ENCODE data around the gene AEBP2.
"Not testable (repeated sequence)": the region's sequence is repeated elsewhere in the genome, so short reads cannot be mapped to it uniquely, and the experiment has no call there.

AEBP2 gene

DNA sequence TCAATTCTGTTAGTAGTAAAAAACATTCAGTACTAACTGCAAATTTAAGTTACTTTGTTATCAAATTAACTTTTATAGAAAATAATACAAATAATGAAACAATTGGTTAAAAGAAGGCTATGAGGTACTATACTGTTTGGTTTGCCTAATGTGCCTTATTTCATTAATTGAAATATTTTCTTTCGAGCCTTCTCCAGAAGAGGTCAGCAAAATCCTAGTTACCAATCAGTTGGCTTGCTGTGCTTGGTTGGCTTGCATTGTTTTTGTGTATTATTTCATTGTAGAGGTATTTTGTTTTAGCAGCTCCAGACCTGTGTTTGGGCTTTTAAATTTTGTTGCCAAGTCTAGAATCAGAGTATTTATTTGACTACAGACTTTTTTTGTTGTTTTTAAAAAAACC, 68.5 kb downstream of the AEBP2 start:
- peak; percentile 36 for DNase-seq (ENCODE audit: low spot score)

DNA sequence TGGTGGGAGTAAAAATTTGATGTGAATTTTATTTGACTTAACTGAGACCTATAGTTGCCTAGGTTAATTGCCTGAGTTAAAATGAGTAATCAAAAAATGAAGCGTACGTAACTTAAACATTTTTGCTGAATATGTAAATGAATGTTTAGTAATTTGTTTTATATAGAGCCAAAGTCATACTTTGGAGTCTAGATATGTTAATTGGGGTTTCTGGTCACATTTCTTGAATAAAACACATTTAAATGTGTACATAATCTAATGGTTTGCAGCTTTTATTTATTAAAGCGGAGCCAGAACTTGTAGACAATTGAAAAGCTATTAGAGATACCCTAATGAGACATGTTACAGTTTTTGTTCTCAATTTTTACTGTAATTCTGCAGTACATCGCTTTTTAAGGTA, 71.2 kb downstream of the AEBP2 start:
- no peak for DNase-seq (ENCODE audit: low spot score)

GRCh38 chr12:19515179-19515578, 75.9 kb downstream of the AEBP2 start:
- no peak for DNase-seq (ENCODE audit: low spot score)

DNA sequence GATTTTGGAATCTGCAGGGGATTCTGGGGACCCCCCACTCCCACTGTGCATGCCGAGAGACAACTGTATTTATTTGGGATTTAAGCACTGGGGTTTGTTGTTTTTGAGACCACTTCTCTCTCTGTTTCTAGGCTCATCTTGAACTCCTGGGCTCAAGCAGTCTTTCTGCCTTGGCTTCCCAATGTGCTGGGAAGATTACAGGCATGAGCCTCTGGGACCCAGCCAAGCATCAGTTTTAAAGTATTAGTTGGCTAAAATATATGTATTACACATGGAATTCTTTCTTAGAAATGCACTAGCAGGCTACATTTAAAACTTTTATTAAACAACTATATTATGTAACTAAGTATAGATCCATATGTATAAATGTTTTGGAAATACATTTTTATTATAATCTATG, 78.3 kb downstream of the AEBP2 start:
- DNase-seq (ENCODE audit: low spot score) = no peak

GRCh38 chr12:19518209-19518608, 78.9 kb downstream of the AEBP2 start:
- no peak for DNase-seq (ENCODE audit: low spot score)

- peak; percentile 7 for DNase-seq (ENCODE audit: low spot score)
Measured at GRCh38 chr12:19520646-19521415, 81.5 kb downstream of the AEBP2 start.

DNA sequence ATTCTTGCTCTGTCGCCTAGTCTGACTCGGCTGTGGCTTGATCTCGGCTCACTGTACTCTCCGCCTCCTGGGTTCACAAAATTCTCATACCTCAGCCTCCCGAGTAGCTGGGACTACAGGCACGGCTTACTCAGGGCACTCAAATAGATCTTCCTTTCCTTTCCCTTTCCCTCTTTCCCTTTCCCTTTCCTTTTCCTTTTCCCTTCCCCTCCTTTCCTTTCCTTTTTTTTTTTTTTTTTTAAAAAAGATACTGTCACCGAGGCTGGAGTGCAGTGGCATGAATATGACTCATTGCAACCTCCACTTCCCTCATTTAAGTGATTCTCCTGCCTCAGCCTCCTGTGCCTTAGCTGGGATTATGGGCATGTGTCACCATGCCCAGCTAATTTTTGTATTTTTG, 86.0 kb downstream of the AEBP2 start:
- DNase-seq (ENCODE audit: low spot score) = no peak

DNA sequence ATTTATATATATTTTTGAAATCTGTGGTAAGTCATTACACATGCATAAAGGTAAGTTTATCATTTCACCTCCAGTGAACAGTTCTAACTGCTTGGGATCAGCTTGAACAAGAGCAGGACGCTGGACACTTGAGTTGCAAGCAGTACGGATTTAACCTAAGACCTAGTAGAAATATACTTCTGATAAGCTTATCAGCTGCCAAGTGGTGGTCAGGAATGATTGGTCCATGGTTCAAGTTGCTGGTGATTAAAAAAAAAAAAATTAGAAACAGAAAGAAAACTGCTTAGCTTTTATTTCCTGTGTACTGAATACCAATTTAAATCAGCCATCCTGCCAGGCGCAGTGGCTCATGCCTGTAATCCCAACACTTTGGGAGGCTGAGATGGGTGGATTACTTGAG, 88.6 kb downstream of the AEBP2 start:
- DNase-seq (ENCODE audit: low spot score) = no peak

- no peak for DNase-seq (ENCODE audit: low spot score)
Measured at GRCh38 chr12:19528750-19529149, 89.5 kb downstream of the AEBP2 start.

DNA sequence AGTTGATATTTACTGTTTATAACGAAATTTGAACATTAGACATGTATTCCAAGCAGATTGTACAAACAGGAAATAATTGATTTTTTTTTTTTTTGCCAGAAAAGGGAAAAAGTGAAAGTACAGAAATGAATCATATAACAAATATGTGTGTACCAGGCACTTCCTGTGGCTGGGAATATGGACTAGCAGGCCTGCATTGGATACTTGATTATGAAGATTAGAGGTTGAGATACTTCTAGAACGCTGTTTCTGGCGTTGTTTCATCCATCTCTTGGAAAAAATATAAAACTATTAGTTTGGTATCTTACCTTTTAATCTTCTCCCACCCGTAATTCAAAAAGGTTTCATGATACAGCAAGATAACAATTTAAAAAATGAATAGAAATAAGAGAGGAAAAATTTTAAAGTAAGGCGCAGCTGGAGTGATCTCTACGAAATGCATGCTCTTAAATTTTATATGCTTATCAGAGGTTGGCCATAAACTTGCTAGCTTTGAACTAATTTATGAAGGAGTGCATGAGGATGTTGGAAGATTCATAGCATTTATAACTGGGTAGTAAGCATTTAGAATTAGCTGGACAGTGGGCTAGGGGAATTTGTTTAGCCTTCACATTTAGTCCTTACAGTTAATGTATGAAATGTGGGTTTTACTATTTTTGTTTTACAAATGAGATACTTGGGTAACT, 90.8 kb downstream of the AEBP2 start:
- DNase-seq (ENCODE audit: low spot score) = no peak

DNA sequence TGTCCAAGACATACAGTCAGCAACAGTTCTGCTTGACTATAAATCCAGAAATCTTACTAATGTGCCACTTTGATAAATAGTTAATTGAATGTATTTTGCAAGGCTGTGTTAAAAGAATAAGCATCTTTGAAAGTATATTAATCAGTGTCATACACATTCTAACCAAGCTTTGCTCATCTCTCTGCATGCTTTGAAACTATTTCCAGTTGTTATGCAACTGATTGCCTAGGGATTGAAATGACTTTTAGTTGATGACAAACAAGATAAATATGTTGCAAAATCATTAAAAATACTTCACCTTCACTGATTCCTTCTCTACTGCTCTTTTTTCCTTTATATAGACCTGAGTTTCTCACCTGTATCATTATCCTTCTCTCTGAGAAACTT, 91.3 kb downstream of the AEBP2 start:
- DNase-seq (ENCODE audit: low spot score) = no peak

- no peak for DNase-seq (ENCODE audit: low spot score)
Measured at GRCh38 chr12:19533567-19533966, 94.3 kb downstream of the AEBP2 start.

DNA sequence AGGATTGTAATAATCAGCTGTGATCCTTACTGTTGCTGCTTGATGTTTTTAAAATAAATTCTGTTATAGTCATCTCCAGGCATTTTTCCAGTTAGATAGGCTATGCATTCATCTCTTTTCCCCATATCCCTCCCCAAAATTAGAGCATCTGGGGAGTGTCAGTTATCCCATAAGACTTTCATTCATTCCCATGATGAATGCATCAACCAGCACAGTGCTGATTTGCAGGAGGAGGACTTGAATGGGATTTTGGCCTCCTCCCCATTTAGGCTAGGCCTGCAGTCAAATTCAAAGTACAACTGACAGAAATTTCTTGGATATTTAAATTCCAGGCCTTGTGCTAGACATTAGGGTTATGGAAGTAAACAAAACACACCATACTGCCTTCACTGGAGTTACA, 99.8 kb downstream of the AEBP2 start:
- DNase-seq (ENCODE audit: low spot score) = no peak

- DNase-seq (ENCODE audit: low spot score) = no peak
Measured at GRCh38 chr12:19539836-19540235, 100.5 kb downstream of the AEBP2 start.

DNA sequence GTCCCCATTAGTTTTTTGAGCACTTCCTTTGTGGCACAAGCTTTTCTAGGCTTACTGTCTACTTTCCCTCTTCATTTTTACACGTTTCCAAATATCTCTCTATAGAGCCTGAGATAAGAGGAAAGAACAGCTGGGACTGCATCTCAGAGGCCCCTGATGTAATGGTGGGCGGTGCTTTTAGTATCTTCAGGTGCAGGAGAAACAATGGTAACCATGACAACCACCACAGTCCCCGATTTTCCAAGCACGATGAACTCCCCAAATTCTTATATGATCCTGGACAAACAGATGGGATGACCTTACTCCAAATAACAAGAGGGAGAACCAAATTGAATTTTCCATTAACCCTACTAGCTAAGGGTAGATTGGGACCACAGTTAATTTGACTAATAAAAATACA, 103.3 kb downstream of the AEBP2 start:
- DNase-seq (ENCODE audit: low spot score) = no peak

GRCh38 chr12:19544353-19544752, 105.1 kb downstream of the AEBP2 start:
- DNase-seq (ENCODE audit: low spot score) = no peak

GRCh38 chr12:19545301-19545700, 106.0 kb downstream of the AEBP2 start:
- no peak for DNase-seq (ENCODE audit: low spot score)

DNA sequence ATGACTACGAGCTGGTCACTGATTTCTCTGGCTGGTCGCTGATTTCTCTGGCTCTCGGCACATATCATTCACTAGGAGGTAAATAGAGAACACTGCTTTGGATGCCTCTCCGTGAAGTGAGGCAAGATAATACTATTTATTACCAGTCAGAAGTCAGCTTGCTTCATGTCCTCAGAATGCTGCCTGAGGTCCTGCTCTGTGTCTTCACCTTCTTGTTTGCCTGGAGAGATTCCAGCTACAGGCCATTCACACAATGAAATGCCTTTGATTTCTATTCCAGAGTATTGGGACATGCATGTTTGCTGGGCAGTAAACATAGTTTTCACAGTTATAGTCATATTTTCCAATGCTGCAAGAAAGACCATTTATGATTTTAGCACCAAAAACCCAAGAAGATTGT, 106.7 kb downstream of the AEBP2 start:
- DNase-seq (ENCODE audit: low spot score) = no peak

- peak; percentile 23 for DNase-seq (ENCODE audit: low spot score)
Measured at GRCh38 chr12:19546611-19547162, 107.4 kb downstream of the AEBP2 start.

GRCh38 chr12:19547271-19547671, 108.0 kb downstream of the AEBP2 start:
- peak; percentile 8 for DNase-seq (ENCODE audit: low spot score)

DNA sequence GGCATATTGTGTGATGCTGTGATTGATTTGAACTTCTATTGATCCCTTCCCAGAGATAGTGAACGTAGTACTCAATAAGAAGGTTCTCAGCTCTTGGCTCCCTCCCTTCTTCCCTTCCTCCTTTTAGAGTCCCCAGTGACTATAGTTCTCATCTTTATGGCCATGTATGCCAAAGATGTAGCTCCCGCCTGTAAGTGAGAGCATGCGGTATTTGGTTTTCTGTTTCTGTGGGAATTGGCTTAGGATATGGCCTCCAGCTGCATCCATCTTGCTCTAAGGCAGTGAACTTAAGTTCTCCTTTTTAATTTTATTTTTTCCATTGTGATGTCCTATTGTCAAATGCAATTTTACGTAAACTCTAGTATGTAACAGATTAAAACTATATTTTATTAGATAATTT, 109.5 kb downstream of the AEBP2 start:
- no peak for DNase-seq (ENCODE audit: low spot score)

DNA sequence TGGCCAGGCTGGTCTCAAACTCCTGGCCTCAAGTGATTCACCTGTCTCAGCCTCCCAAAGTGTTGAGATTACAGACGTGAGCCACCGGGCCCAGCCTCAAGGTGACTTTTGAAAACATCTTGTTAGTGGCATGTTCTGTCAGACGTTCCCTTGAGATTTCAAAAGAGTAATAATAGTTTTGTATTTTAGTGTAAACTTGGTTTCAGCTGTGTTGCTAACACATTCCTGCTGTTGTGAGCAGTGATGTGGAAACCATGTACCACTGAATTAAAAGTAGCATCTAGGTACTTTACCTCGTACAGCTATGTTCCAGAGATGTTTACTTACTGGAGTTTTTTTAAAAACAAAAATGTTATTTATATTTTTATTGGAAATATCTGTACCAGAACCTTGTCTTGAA, 111.3 kb downstream of the AEBP2 start:
- no peak for DNase-seq (ENCODE audit: low spot score)

- not testable (repeated sequence) for DNase-seq (ENCODE audit: low spot score)
Measured at GRCh38 chr12:19552441-19553097, 113.3 kb downstream of the AEBP2 start.

Measured in globus pallidus (tissue), 1 donor.